ENCODE results near the gene SFXN4. TPM values are rescaled to one million over a fixed set of nuclear protein-coding genes. Genes with fewer than 3 reads are reported as not detected.

SFXN4 gene
- total and polyA plus RNA-seq, 9 of the 15 experiments (the other 6 are each of a cell fraction or from before 2014, with no cell fraction given) = 40.1 to 97.8 (median 54.5) TPM

- TF ChIP-seq BHLHE40 (IDR thresholded peaks at IDR 0.05; ENCODE audit: low read length) = no peak
- no peak for TF ChIP-seq KLF16 (IDR thresholded peaks at IDR 0.05)
- TF ChIP-seq HCFC1 (IDR thresholded peaks at IDR 0.05; ENCODE audit: low read depth, low read length) = peak; percentile 37; the same call in 1 of the 2 replicates
- 0 out of 2 replicates have a peak, but pooled peaks have one; percentile 39 for TF ChIP-seq NFIC (IDR thresholded peaks at IDR 0.05)
- no peak for TF ChIP-seq KDM4B (IDR thresholded peaks at IDR 0.05; ENCODE audit: borderline replicate concordance in 2 of 2, low read depth in 1 of 2)
- TF ChIP-seq SMC3 (conservative IDR thresholded peaks at IDR 0.05; ENCODE audit: insufficient read depth, low read depth, low read length) = no peak
- TF ChIP-seq FUS (optimal IDR thresholded peaks at IDR 0.05; ENCODE audit: low read depth, low read length) = no peak
- no peak for TF ChIP-seq ZNF253 (CRISPR knock-in tag; conservative IDR thresholded peaks at IDR 0.05)
- TF ChIP-seq ZNF263 (CRISPR knock-in tag; IDR thresholded peaks at IDR 0.05; ENCODE audit: borderline replicate concordance) = no peak
- TF ChIP-seq ZNF324 (CRISPR knock-in tag; IDR thresholded peaks at IDR 0.05) = no peak
- no peak for TF ChIP-seq SREBF1 (IDR thresholded peaks at IDR 0.05; ENCODE audit: borderline replicate concordance, low read depth, low read length)
- no peak for TF ChIP-seq ARID1B (IDR thresholded peaks at IDR 0.05)
- no peak for TF ChIP-seq ZC3H11A (IDR thresholded peaks at IDR 0.05; ENCODE audit: low read depth, low read length)
- no peak for TF ChIP-seq CBX3 (IDR thresholded peaks at IDR 0.05; ENCODE audit: borderline replicate concordance in 1 of 2, low read length in 2 of 2)
- TF ChIP-seq ZNF431 (CRISPR knock-in tag; IDR thresholded peaks at IDR 0.05) = no peak
- TF ChIP-seq SRSF3 (IDR thresholded peaks at IDR 0.05; ENCODE audit: insufficient read depth, low read length) = no peak
- TF ChIP-seq, protein P1, sequence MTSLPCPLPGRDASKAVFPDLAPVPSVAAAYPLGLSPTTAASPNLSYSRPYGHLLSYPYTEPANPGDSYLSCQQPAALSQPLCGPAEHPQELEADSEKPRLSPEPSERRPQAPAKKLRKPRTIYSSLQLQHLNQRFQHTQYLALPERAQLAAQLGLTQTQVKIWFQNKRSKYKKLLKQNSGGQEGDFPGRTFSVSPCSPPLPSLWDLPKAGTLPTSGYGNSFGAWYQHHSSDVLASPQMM (CRISPR knock-in tag; IDR thresholded peaks at IDR 0.05) = no peak
- TF ChIP-seq XRCC4 (IDR thresholded peaks at IDR 0.05; ENCODE audit: extremely low read depth, insufficient read depth, insufficient read length) = no peak
- TF ChIP-seq, protein P2, sequence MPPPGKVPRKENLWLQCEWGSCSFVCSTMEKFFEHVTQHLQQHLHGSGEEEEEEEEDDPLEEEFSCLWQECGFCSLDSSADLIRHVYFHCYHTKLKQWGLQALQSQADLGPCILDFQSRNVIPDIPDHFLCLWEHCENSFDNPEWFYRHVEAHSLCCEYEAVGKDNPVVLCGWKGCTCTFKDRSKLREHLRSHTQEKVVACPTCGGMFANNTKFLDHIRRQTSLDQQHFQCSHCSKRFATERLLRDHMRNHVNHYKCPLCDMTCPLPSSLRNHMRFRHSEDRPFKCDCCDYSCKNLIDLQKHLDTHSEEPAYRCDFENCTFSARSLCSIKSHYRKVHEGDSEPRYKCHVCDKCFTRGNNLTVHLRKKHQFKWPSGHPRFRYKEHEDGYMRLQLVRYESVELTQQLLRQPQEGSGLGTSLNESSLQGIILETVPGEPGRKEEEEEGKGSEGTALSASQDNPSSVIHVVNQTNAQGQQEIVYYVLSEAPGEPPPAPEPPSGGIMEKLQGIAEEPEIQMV (tag; conservative IDR thresholded peaks at IDR 0.05; ENCODE audit: low read depth) = no peak
- no peak for TF ChIP-seq LARP7 (IDR thresholded peaks at IDR 0.05)
- TF ChIP-seq ZNF586 (CRISPR knock-in tag; conservative IDR thresholded peaks at IDR 0.05) = no peak
- TF ChIP-seq, protein P3, sequence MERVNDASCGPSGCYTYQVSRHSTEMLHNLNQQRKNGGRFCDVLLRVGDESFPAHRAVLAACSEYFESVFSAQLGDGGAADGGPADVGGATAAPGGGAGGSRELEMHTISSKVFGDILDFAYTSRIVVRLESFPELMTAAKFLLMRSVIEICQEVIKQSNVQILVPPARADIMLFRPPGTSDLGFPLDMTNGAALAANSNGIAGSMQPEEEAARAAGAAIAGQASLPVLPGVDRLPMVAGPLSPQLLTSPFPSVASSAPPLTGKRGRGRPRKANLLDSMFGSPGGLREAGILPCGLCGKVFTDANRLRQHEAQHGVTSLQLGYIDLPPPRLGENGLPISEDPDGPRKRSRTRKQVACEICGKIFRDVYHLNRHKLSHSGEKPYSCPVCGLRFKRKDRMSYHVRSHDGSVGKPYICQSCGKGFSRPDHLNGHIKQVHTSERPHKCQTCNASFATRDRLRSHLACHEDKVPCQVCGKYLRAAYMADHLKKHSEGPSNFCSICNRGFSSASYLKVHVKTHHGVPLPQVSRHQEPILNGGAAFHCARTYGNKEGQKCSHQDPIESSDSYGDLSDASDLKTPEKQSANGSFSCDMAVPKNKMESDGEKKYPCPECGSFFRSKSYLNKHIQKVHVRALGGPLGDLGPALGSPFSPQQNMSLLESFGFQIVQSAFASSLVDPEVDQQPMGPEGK (CRISPR knock-in tag; IDR thresholded peaks at IDR 0.05; ENCODE audit: borderline replicate concordance) = no peak
- no peak for TF ChIP-seq ZNF217 (CRISPR knock-in tag; IDR thresholded peaks at IDR 0.05)
These were observed 13.0 kb upstream of the SFXN4 start, which contains the start of gene PRDX3 (continued) for GRCh38 chr10:119178372-119179119.
